Measurements from ENCODE around the gene IL16.

GRCh38 chr15:81323559-81323943, 126.9 kb downstream of the IL16 start:
- no peak for TF ChIP-seq EZH2phosphoT487 (conservative IDR thresholded peaks at IDR 0.05; ENCODE audit: low read length)
- TF ChIP-seq, protein P1, sequence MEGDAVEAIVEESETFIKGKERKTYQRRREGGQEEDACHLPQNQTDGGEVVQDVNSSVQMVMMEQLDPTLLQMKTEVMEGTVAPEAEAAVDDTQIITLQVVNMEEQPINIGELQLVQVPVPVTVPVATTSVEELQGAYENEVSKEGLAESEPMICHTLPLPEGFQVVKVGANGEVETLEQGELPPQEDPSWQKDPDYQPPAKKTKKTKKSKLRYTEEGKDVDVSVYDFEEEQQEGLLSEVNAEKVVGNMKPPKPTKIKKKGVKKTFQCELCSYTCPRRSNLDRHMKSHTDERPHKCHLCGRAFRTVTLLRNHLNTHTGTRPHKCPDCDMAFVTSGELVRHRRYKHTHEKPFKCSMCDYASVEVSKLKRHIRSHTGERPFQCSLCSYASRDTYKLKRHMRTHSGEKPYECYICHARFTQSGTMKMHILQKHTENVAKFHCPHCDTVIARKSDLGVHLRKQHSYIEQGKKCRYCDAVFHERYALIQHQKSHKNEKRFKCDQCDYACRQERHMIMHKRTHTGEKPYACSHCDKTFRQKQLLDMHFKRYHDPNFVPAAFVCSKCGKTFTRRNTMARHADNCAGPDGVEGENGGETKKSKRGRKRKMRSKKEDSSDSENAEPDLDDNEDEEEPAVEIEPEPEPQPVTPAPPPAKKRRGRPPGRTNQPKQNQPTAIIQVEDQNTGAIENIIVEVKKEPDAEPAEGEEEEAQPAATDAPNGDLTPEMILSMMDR (IDR thresholded peaks at IDR 0.05; ENCODE audit: insufficient read depth, low read length, poor library complexity, severe bottlenecking), result no peak

All from SU-DHL-6 (cell line).